Measurements from ENCODE around the gene WFDC8. TPM values are rescaled to one million over a fixed set of nuclear protein-coding genes. Genes with fewer than 3 reads are reported as not detected.

Gene WFDC8
- total RNA-seq, 2 donors from 2014 or later = not detected

GRCh38 chr20:45506398-45506797 lies 72.7 kb downstream of the WFDC8 start:
- Histone ChIP-seq H3K4me3 (no peak overlapping the region), H3K4me1 (no peaks in the 10 kb centered on the region), H3K27me3 (no peaks in the 10 kb centered on the region), H3K27ac (no peak overlapping the region), H3K9me3 (no peaks in the 10 kb centered on the region), H3K36me3 (replicated peaks in 1 of 2; ENCODE audit: insufficient read depth in 1 of 2, low read depth in 2 of 2) (no peaks in the 10 kb centered on the region)
- WGBS, 2 donors = 46 to 82% methylated on average over 2 of the region's 2 CpGs
- DNase-seq = no peak
- intact Hi-C loops (cut with DNase I) = no loop called here
- TF ChIP-seq CTCF (IDR thresholded peaks at IDR 0.05) = no peak
- TF ChIP-seq POLR2A (IDR thresholded peaks at IDR 0.05) = no peak
- ATAC-seq = no peak

- DNase-seq (no peak), ATAC-seq (no peak)
- Histone ChIP-seq H3K27ac (no peak overlapping the region), H3K4me3 (no peak overlapping the region), H3K9me3 (no peaks in the 10 kb centered on the region), H3K27me3 (no peaks in the 10 kb centered on the region), H3K36me3 (replicated peaks in 1 of 2; ENCODE audit: insufficient read depth in 1 of 2, low read depth in 2 of 2) (no peaks in the 10 kb centered on the region), H3K4me1 (no peaks in the 10 kb centered on the region)
- no peak for TF ChIP-seq POLR2A (IDR thresholded peaks at IDR 0.05)
- no peak for TF ChIP-seq CTCF (IDR thresholded peaks at IDR 0.05)
- intact Hi-C loops (cut with DNase I) = no loop called here
- WGBS, 2 donors = 32 to 49% methylated on average over 2 of the region's 2 CpGs
These were observed 75.7 kb downstream of the WFDC8 start for GRCh38 chr20:45503403-45503802.

- Histone ChIP-seq H3K27ac (no peak overlapping the region), H3K4me1 (no peaks in the 10 kb centered on the region), H3K9me3 (no peaks in the 10 kb centered on the region), H3K4me3 (no peak overlapping the region), H3K36me3 (replicated peaks in 1 of 2; ENCODE audit: insufficient read depth in 1 of 2, low read depth in 2 of 2) (no peaks in the 10 kb centered on the region), H3K27me3 (no peaks in the 10 kb centered on the region)
- TF ChIP-seq CTCF (IDR thresholded peaks at IDR 0.05) (no peak), POLR2A (IDR thresholded peaks at IDR 0.05) (no peak)
- ATAC-seq (no peak), DNase-seq (no peak)
- intact Hi-C loops (cut with DNase I) = no loop called here
- 26 to 44% methylated on average over 1 of the region's 1 CpG for WGBS, 2 donors
These were observed 76.5 kb downstream of the WFDC8 start for GRCh38 chr20:45502561-45502960.

Small RNA genes lying within 50 kb of the gene (small RNA-seq; reads per million reads assigned to genes)
- gene AL031663.1 (not detected), gene HSPD1P21 (not detected), gene RNA5SP485 (not detected)

Other genes starting within 250 kb of the WFDC8 start
- 10 to 100 TPM; 62.0 to 97.6 TPM for gene SDC4, start 230.9 kb downstream of the WFDC8 start, total RNA-seq
- gene SYS1, start 216.1 kb downstream of the WFDC8 start, total RNA-seq = 10 to 100 TPM; 14.2 to 15.3 TPM
- not detected for gene TP53TG5, start 201.0 kb downstream of the WFDC8 start, total RNA-seq
- 10 to 100 TPM; 10.5 to 20.5 TPM for gene DBNDD2, start 171.0 kb downstream of the WFDC8 start, total RNA-seq
- gene PIGT, start 163.1 kb downstream of the WFDC8 start, total RNA-seq = 10 to 100 TPM; 38.6 to 50.3 TPM
- 10 to 100 TPM in 1 of 2 donors, 1 to 10 TPM in 1; 3.0 to 11.9 TPM for gene WFDC2, start 109.5 kb downstream of the WFDC8 start, total RNA-seq
- gene SPINT3, start 63.7 kb downstream of the WFDC8 start, total RNA-seq = not detected
- gene WFDC6, start 39.8 kb downstream of the WFDC8 start, total RNA-seq = not detected
- gene EPPIN, start 31.9 kb downstream of the WFDC8 start, total RNA-seq = not detected
- not detected for gene WFDC10A, start 50.5 kb upstream of the WFDC8 start, total RNA-seq
- not detected for gene WFDC9, start 52.0 kb upstream of the WFDC8 start, total RNA-seq
- gene WFDC11, start 91.0 kb upstream of the WFDC8 start, total RNA-seq = not detected
- not detected for gene WFDC13, start 122.8 kb upstream of the WFDC8 start, total RNA-seq
- not detected for gene WFDC10B, start 125.7 kb upstream of the WFDC8 start, total RNA-seq
- not detected for gene SPINT4, start 143.1 kb upstream of the WFDC8 start, total RNA-seq
- not detected for gene WFDC3, start 212.6 kb upstream of the WFDC8 start, total RNA-seq
- gene DNTTIP1, start 212.7 kb upstream of the WFDC8 start, total RNA-seq = 10 to 100 TPM; 14.8 to 18.9 TPM
- gene UBE2C, start 233.4 kb upstream of the WFDC8 start, total RNA-seq = not detected
- not detected for gene TNNC2, start 248.0 kb upstream of the WFDC8 start, total RNA-seq